Upper lobe of left lung (tissue), 6 donors: ENCODE results near the gene SOX10. TPM values are rescaled to one million over a fixed set of nuclear protein-coding genes. Genes with fewer than 3 reads are reported as not detected.

Experiments
- ATAC-seq, 2 donors: fragments of 200-7000 bp; cut with Tn5 transposase; one replicate each; pipeline ENCODE4 v1.9.1; 2022; ENCODE audit warnings: mild to moderate bottlenecking in 2 of 2, moderate library complexity in 2 of 2; ENCODE audit not compliant: low FRiP score in 2 of 2
- DNase-seq, 2 donors: peaks; one replicate each; pipeline ENCODE4 v3.0.0-alpha.2; 2019 to 2020
- H3K27ac ChIP-seq, 4 donors: fragments of 200-600 bp; sonication (generic); one replicate each; pipeline ENCODE4 v1.5.1; 2016 to 2019
- H3K27me3 ChIP-seq, 4 donors: fragments of 200-600 bp; sonication (generic); one replicate each; pipeline ENCODE4 v1.5.1; 2017 to 2019
- H3K36me3 ChIP-seq, 4 donors: fragments of 200-600 bp; sonication (generic); one replicate each; pipeline ENCODE4 v1.5.1; 2016 to 2019
- H3K4me1 ChIP-seq, 4 donors: fragments of 200-600 bp; sonication (generic); one replicate each; pipeline ENCODE4 v1.5.1; 2018 to 2019
- H3K4me3 ChIP-seq, 4 donors: fragments of 200-600 bp; sonication (generic); one replicate each; pipeline ENCODE4 v1.5.1; 2017 to 2019; ENCODE audit warnings: mild to moderate bottlenecking in 2 of 4, moderate library complexity in 1 of 4
- H3K9me3 ChIP-seq, 4 donors: fragments of 200-600 bp; sonication (generic); one replicate each; pipeline ENCODE4 v1.5.1; 2018 to 2019
- EP300 ChIP-seq, 4 donors: sonication (generic); formaldehyde crosslinking; IDR thresholded peaks; one replicate each; pipeline ENCODE4 v1.5.1; 2017; ENCODE audit warnings: antibody characterized with exemption in 4 of 4, control low read depth in 2 of 4
- POLR2A ChIP-seq, 4 donors: fragments of 450-650 bp; IDR thresholded peaks; one replicate each; pipeline ENCODE4 v1.5.1; 2016 to 2017; ENCODE audit warnings: antibody characterized with exemption in 4 of 4, mild to moderate bottlenecking in 2 of 4
- POLR2AphosphoS5 ChIP-seq, 2 donors: sonication (generic); formaldehyde crosslinking; IDR thresholded peaks; one replicate each; pipeline ENCODE4 v1.5.1; 2017; ENCODE audit warnings: antibody characterized with exemption in 2 of 2
- WGBS, 2 donors: methylation state at CpG; one replicate each; pipeline ENCODE4 v1.1.5; 2017 to 2018; 5-methylcytosine and 5-hydroxymethylcytosine counted together
- total RNA-seq, 6 donors: library from RNA; depleted of rRNA in 4 of 6; stranded (reverse); fragments of >200 nt in 4 of 6; gene quantifications; one replicate each; pipeline versions ENCODE4 v1.1.0 to v1.2.1, GENCODE V29; 2016 to 2021
- TF ChIP-seq, protein P1 (sequence below), 6 experiments: fragments of 450-650 bp in 4 of 6; fragments of 200-600 bp in 2 of 6; sonication (generic) in 2 of 6; IDR thresholded peaks; one replicate each; pipeline ENCODE4 v1.5.1; 2016 to 2019; ENCODE audit warnings: antibody characterized with exemption in 6 of 6
- donor health status: DM: no; HTN: no; CAD: no; lungs with moderate emphysema.
- donor health status: DM: no; HTN: yes; CAD: no; lungs with severe emphysema.

SOX10 gene
- total RNA-seq, 6 donors from 2014 or later: 0.15 TPM; not detected in 5

DNA sequence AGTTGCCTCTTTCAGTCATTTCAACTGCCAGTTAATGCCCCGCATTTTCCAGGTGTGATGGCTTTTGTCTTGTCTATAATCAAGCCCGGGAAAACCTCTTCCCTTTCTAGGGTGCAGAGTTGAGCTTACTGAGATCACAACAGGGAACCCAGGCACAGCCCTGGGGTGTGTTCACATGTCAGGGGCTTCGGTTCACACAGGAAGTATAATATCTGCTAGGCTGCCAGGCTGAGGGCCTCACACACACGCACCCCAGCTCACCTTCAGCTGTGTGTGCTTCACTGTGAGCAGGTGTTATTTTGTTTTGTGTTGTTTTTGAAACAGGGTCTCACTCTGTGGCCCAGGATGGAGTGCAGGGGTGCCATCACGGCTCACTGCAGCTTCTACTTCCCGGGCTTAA is 9.7 kb upstream of the SOX10 start:
- TF ChIP-seq EP300 (IDR thresholded peaks at IDR 0.05) (no peak), POLR2A (IDR thresholded peaks at IDR 0.05) (no peak), POLR2AphosphoS5 (IDR thresholded peaks at IDR 0.05) (no peak)
- TF ChIP-seq, protein P1, sequence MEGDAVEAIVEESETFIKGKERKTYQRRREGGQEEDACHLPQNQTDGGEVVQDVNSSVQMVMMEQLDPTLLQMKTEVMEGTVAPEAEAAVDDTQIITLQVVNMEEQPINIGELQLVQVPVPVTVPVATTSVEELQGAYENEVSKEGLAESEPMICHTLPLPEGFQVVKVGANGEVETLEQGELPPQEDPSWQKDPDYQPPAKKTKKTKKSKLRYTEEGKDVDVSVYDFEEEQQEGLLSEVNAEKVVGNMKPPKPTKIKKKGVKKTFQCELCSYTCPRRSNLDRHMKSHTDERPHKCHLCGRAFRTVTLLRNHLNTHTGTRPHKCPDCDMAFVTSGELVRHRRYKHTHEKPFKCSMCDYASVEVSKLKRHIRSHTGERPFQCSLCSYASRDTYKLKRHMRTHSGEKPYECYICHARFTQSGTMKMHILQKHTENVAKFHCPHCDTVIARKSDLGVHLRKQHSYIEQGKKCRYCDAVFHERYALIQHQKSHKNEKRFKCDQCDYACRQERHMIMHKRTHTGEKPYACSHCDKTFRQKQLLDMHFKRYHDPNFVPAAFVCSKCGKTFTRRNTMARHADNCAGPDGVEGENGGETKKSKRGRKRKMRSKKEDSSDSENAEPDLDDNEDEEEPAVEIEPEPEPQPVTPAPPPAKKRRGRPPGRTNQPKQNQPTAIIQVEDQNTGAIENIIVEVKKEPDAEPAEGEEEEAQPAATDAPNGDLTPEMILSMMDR (IDR thresholded peaks at IDR 0.05): no peak
- DNase-seq (peak in 1 of 2 donors; percentile 27), ATAC-seq (no peak)
- Histone ChIP-seq H3K4me3 (no peak overlapping the region), H3K9me3 (no peaks in the 10 kb centered on the region), H3K27me3 (no peaks in the 10 kb centered on the region), H3K27ac (no peak overlapping the region), H3K4me1 (peaks cover 2 to 11% (median 10%) of the 10 kb centered on the region in 4 donors), H3K36me3 (no peaks in the 10 kb centered on the region)
- WGBS, 2 donors: 83 to 84% methylated on average over 6 of the region's 6 CpGs

DNA sequence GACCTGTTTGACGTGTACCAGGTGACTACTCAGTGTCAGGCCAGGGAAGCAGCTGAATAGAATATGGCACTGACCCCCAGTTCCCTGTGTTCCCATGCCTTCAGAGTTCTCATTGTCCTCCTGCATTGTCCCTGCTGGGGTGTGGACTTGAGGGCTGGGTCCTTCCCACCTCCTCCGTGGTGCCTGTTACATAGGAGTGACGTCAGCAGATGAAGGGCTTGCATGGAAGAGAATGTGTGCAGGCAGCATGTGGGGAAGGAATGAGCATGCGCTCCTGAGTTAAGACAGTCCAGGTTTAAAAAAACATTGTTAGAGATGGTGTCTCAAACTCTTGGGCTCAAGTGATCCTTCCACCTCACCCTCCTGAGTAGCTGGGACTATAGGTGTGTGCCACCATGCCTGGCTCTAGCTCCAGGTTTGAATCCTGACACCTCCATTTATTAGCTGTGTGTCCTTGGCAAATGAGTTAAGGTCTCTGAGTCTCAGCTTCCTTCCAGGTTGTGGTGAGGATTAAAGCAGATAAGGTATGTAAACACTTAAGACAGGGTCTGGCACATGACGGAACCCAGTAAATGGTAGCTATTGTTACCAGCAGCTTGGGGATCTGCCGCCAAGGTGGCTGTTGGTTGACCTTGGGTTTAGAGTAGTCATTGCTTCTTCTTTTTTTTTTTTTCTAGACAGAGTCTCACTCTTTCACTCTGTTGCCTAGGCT is 7.5 kb upstream of the SOX10 start:
- DNase-seq (no peak), ATAC-seq (no peak)
- Histone ChIP-seq H3K9me3 (no peaks in the 10 kb centered on the region), H3K4me3 (no peak overlapping the region), H3K27me3 (no peaks in the 10 kb centered on the region), H3K36me3 (no peaks in the 10 kb centered on the region), H3K4me1 (peaks cover 2 to 10% (median 10%) of the 10 kb centered on the region in 4 donors), H3K27ac (no peak overlapping the region)
- 73 to 74% methylated on average over 6 of the region's 6 CpGs for WGBS, 2 donors
- TF ChIP-seq POLR2A (IDR thresholded peaks at IDR 0.05) (no peak), POLR2AphosphoS5 (IDR thresholded peaks at IDR 0.05) (no peak), EP300 (IDR thresholded peaks at IDR 0.05) (no peak)
- TF ChIP-seq, protein P1 (IDR thresholded peaks at IDR 0.05): no peak

DNA sequence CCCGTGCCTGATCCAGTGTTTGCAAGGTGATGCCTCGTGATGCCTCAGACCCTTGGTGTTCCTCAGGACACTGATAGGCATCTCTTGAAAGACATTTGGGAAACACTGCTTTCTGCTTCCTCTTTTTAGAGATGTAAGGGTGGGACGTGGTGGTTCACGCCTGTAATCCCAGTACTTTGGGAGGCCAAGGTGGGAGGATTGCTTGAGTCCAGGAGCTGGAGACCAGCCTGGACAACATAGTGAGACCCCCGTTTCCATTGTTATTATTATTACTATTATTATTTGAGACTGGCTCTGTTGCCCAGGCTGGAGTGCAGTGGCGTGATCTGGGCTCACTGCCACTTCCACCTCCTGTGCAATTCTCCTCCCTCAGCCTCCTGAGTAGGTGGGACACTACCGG is 6.5 kb upstream of the SOX10 start:
- Histone ChIP-seq H3K4me1 (peaks cover 0 to 6% (median 1%) of the 10 kb centered on the region in 4 donors), H3K4me3 (no peak overlapping the region), H3K27me3 (no peaks in the 10 kb centered on the region), H3K27ac (no peak overlapping the region), H3K36me3 (peaks cover 0 to 4% (median 2%) of the 10 kb centered on the region in 4 donors), H3K9me3 (no peaks in the 10 kb centered on the region)
- ATAC-seq (no peak), DNase-seq (no peak)
- TF ChIP-seq, protein P1 (IDR thresholded peaks at IDR 0.05): no peak
- no peak for TF ChIP-seq EP300 (IDR thresholded peaks at IDR 0.05)
- TF ChIP-seq POLR2AphosphoS5 (IDR thresholded peaks at IDR 0.05): no peak
- no peak for TF ChIP-seq POLR2A (IDR thresholded peaks at IDR 0.05)
- WGBS, 2 donors: 84 to 87% methylated on average over 7 of the region's 7 CpGs

DNA sequence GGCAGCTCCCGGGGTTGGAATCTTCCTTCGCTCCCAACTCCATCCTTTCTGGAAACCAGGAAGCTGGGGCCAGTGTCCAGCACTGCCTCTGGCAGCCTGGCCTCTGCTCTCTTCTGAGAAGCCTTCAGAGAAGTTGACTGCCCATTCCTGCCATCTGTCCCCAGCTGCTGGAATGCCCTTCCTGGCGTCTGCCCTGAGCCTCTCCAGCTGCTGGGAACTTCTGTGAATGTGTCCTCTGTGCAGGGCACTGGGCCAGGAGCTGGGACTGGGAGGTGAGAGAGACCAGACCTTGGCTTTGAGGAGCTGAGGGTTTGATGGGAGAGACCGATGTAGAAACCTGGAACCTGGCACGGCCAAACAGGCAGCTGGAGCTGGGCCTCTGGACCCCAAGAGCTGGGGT is 5.9 kb upstream of the SOX10 start:
- no peak for DNase-seq
- Histone ChIP-seq H3K27me3 (no peaks in the 10 kb centered on the region), H3K27ac (no peak overlapping the region), H3K4me3 (no peak overlapping the region), H3K4me1 (peaks cover 0 to 6% (median 1%) of the 10 kb centered on the region in 4 donors), H3K36me3 (peaks cover 0 to 4% (median 2%) of the 10 kb centered on the region in 4 donors), H3K9me3 (no peaks in the 10 kb centered on the region)
- whole genome bisulfite sequencing, 2 donors: 81% methylated on average over 5 of the region's 5 CpGs; no CpG with 5 or more reads in 1 of the 2 donors
- TF ChIP-seq EP300 (IDR thresholded peaks at IDR 0.05): no peak
- TF ChIP-seq, protein P1 (IDR thresholded peaks at IDR 0.05): no peak
- TF ChIP-seq POLR2A (IDR thresholded peaks at IDR 0.05): no peak
- peak in 1 of 2 donors; percentile 20 for TF ChIP-seq POLR2AphosphoS5 (IDR thresholded peaks at IDR 0.05)
- ATAC-seq: no peak
